IPS-15b (cell line): ENCODE data around the gene TESK1.
"Not testable (repeated sequence)": the region's sequence is repeated elsewhere in the genome, so short reads cannot be mapped to it uniquely, and the experiment has no call there.

Source experiments
- H3K27me3 ChIP-seq: one replicate; pipeline ENCODE4 v1.6.1; 2013; ENCODE audit warnings: low read length; ENCODE audit not compliant: control insufficient read depth, insufficient read depth
- H3K36me3 ChIP-seq: one replicate; pipeline ENCODE4 v1.6.1; 2013; ENCODE audit warnings: low read length; ENCODE audit not compliant: control insufficient read depth, insufficient read depth
- H3K4me1 ChIP-seq: one replicate; pipeline ENCODE4 v1.6.1; 2013; ENCODE audit warnings: mild to moderate bottlenecking, low read length; ENCODE audit not compliant: control insufficient read depth, insufficient read depth
- H3K4me3 ChIP-seq: one replicate; pipeline ENCODE4 v1.5.1; 2013; ENCODE audit warnings: low read depth, low read length
- H3K9ac ChIP-seq: one replicate; pipeline ENCODE4 v1.6.1; 2013; ENCODE audit warnings: low read depth, mild to moderate bottlenecking, low read length
- H3K9me3 ChIP-seq: one replicate; pipeline ENCODE4 v1.6.1; 2013; ENCODE audit warnings: mild to moderate bottlenecking, low read length; ENCODE audit not compliant: control insufficient read depth, insufficient read depth

TESK1 gene

DNA sequence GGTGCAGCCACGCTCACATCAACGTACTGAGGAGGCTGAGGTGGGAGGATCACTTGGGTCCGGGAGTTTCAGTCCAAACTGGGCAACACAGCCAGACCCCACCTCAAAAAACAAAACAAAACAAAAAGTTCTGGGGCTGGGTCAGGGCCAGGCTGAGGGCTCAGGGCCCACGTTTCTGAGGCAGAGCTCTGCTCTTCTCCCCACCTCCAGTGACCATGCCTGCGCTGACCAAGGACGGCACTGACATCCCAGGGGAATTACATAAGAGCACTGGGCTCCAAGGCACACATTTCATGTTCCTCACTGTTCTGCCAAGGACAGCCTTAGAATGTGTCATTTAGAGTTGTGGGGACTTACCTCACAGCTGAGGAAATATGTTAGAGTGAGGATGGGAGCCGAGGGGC is 40.4 kb upstream of the TESK1 start:
- H3K9ac ChIP-seq, result no peak overlapping the region
- H3K4me3 ChIP-seq, result no peak overlapping the region
- no peaks in the 10 kb centered on the region for H3K9me3 ChIP-seq
- H3K36me3 ChIP-seq, result peaks cover 6% of the 10 kb centered on the region
- no peaks in the 10 kb centered on the region for H3K27me3 ChIP-seq
- H3K4me1 ChIP-seq, result no peaks in the 10 kb centered on the region

DNA sequence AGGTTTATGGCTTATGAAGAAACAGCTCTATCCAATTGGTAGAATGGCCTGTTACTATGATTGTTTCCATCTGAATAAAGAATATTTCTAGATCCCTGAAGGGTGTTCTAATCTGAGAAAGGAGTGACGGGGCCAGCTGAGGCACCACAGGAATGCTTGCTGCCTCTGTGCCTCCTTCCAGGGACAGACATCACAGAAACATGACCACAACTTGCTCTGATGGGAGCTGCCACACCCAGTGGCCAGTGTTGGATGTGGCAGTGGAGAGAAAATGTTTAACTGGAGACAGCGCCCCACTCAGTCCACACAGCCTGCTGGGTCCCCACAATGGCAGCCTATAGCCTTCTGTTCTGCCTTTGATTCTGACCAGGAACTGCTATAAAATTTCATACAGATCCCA is 38.6 kb upstream of the TESK1 start:
- peaks cover 3% of the 10 kb centered on the region for H3K36me3 ChIP-seq
- no peaks in the 10 kb centered on the region for H3K9me3 ChIP-seq
- H3K4me1 ChIP-seq, result no peaks in the 10 kb centered on the region
- H3K4me3 ChIP-seq, result no peak overlapping the region
- H3K27me3 ChIP-seq, result no peaks in the 10 kb centered on the region
- H3K9ac ChIP-seq, result no peak overlapping the region

DNA sequence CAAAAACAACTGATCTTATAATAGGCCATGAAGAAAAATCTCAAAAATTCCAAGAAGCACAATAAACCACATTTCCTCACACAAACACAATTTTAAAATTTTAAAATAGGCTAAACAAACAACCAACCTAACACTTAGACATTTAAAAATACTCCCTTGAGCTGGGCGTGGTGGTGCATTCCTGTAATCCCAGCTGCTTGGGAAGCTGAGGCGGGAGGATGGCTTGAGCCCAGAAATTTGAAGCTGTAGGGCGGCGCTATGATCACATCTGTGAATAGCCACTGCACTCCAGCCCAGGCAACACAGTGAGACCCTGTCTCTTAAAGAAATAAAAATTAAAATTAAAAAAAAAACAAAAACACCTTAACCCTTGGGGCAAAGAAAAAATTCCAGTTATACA is 36.9 kb upstream of the TESK1 start:
- Histone ChIP-seq H3K36me3 (no peaks in the 10 kb centered on the region), H3K4me1 (no peaks in the 10 kb centered on the region), H3K9ac (no peak overlapping the region), H3K27me3 (no peaks in the 10 kb centered on the region), H3K4me3 (no peak overlapping the region), H3K9me3 (no peaks in the 10 kb centered on the region)

DNA sequence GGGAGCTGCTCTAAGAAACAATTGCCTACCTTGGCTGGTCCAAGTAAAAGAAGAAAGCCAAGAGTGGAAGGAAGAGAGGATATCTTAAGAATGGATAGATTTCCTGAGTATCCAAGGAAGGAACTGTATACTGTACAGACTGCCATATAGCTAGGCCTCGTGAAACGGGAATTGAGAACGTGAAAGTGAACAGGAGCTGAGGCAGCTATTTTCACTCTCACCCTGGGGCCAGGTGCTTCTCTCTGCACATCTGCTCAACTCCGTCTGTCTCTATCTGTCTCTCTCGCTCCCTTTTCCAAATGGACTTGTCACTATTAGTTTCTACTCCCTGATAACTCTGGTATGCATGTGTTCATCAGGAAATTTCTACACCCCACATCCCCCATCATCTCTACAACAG is 35.9 kb upstream of the TESK1 start:
- Histone ChIP-seq H3K9ac (no peak overlapping the region), H3K27me3 (no peaks in the 10 kb centered on the region), H3K4me3 (no peak overlapping the region), H3K36me3 (no peaks in the 10 kb centered on the region), H3K4me1 (no peaks in the 10 kb centered on the region), H3K9me3 (no peaks in the 10 kb centered on the region)

DNA sequence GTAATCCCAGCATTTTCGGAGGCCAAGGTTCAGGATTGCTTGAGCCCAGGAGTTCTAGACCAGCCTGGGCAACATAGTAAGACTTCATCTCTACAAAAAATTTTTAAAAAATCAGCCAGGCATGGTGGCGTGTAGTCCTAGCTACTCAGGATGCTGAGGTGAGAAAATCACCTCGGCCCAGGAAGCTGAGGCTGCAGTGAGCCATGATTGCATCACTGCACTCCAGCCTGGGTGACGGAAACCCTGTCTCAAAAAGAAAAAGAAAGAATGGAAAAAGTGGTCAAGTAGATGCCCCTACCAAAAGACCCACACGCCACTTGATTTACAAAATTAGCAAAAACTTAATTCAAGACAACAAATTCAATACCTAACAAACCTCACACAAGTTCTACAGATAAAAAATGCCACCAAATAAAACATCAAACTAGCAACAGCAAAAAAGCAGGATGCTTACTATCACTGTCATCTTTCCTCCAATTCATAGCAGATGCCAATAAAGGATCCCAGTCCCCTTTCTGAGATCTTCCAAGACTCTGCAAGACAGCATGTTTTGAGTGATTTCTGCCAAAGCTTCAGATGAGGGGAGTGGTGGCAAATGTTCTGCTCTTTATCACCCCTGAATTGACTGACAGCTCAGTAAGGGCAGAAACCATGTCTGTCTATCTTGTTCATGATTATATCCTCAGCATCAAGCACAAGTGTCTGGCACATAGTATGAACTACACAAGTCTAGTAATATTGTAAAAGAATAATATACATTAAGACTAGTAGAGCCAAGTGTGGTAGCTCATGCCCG is 34.2 kb upstream of the TESK1 start:
- no peaks in the 10 kb centered on the region for H3K27me3 ChIP-seq
- H3K9me3 ChIP-seq, result no peaks in the 10 kb centered on the region
- no peak overlapping the region for H3K9ac ChIP-seq
- H3K4me3 ChIP-seq, result no peak overlapping the region
- no peaks in the 10 kb centered on the region for H3K36me3 ChIP-seq
- H3K4me1 ChIP-seq, result no peaks in the 10 kb centered on the region

DNA sequence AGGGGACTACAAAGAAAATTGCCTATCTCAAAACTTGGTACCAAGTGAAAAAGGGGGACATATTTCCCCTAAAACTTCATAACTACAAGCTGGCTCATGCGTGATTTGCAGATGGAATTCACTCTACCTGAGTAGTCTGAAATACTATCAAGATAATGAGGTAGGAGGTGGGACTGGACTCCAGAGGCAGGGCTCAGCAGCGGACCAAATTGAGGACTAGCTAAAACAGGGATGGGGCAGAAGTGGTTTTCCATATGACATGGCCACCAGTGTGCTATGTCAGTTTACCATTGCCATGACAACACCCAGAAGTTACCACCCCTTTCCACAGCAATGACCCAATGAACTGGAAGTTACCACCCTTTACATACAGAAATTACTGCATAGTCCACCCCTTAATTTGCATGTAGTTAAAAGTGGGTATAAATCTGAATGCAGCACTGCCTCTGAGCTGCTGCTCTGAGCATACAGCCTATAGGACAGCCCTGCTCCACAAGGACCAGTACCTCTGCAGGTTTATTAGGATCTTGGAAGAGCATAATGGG is 30.4 kb upstream of the TESK1 start:
- no peaks in the 10 kb centered on the region for H3K36me3 ChIP-seq
- H3K27me3 ChIP-seq, result no peaks in the 10 kb centered on the region
- H3K4me3 ChIP-seq, result no peak overlapping the region
- H3K9me3 ChIP-seq, result no peaks in the 10 kb centered on the region
- H3K9ac ChIP-seq, result no peak overlapping the region
- no peaks in the 10 kb centered on the region for H3K4me1 ChIP-seq

DNA sequence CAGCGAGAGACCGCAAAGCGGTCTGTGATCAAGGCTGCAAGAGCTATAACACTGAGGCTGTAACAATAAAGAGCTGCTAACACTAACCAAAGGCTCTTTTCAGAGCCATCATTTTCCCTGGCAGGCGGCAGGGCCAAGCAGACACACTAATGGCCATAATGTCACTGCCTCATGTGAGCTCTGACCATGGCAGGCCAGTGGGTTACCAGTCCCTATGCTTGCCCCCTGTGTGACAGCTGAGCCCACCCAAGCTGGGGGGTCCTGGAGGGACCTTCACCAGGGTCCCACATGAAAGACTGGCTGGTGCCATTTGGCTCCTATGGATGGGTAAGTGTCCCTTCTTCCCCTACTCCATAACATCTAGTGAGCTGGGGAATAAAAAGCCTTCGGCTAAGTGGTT is 29.6 kb upstream of the TESK1 start:
- H3K9me3 ChIP-seq, result no peaks in the 10 kb centered on the region
- H3K36me3 ChIP-seq, result no peaks in the 10 kb centered on the region
- H3K9ac ChIP-seq, result no peak overlapping the region
- H3K4me3 ChIP-seq, result no peak overlapping the region
- H3K4me1 ChIP-seq, result no peaks in the 10 kb centered on the region
- H3K27me3 ChIP-seq, result no peaks in the 10 kb centered on the region

DNA sequence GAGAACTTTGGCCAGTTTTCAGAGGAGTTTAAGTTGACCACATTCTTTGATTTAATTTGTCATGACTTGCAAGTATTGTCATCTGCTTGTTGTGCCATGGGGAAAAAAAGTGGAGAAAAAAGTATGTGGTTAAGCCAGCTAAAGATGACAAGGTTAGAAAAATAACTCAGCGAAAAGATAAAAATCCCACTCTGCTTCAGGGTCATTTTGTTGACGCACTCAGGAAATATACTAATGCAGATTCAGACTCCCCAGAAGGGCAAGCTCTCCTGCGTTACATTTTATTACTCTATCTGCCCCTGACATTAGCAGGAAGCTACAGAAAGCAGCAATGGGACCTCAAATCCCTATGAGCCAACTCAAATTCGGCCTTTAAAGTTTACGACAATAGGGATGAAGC is 27.6 kb upstream of the TESK1 start:
- no peak overlapping the region for H3K4me3 ChIP-seq
- peaks cover 2% of the 10 kb centered on the region for H3K36me3 ChIP-seq
- no peaks in the 10 kb centered on the region for H3K4me1 ChIP-seq
- no peaks in the 10 kb centered on the region for H3K27me3 ChIP-seq
- no peak overlapping the region for H3K9ac ChIP-seq
- H3K9me3 ChIP-seq, result no peaks in the 10 kb centered on the region

DNA sequence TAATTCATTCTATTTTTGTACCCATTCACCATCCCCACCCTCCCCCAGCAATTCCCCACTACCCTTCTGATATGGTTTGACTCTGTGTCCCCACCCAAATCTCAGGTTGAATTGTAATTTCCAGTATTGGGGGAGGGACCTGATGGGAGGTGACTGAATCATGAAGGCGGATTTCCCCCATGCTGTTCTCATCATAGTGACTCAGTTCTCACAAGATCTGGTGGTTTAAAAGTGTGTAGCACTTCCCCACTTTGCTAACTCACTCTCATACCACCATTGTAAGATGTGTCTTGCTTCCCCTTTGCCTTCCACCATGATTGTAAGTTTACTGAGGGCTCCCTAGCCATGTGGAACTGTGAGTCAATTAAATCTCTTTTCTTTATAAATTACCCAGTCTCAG is 25.9 kb upstream of the TESK1 start:
- peaks cover 2% of the 10 kb centered on the region for H3K36me3 ChIP-seq

DNA sequence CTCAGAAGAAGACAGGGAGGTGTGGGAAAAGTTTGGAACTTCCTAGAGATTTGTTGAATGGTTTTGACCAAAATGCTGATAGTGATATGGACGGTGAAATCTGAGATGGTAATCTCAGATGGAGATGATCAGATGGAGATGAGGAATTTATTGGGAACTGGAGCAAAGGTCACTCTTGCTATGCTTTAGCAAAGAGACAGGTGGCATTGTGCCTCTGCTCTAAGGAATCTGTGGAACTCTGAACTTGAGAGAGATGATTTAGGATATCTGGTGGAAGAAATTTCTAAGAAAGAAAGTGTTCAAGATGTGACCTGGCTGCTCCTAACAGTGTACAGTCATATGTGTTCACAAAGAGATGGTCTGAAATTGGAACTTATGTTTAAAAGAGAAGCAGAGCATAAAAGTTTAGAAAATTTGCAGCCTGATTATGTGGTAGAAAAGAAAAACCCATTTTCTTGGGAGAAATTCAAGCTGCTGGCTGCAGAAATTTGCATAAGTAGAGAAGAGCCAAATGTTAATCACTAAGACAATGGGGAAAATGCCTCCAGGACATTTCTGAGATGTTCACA is 25.3 kb upstream of the TESK1 start:
- not testable (repeated sequence) for H3K4me1 ChIP-seq, H3K36me3 ChIP-seq, H3K9me3 ChIP-seq, H3K27me3 ChIP-seq, H3K9ac ChIP-seq, H3K4me3 ChIP-seq

More for the DNA sequence above, 25.9 kb upstream of the TESK1 start:
- no peak overlapping the region for H3K9ac ChIP-seq
- no peaks in the 10 kb centered on the region for H3K9me3 ChIP-seq
- H3K4me3 ChIP-seq, result no peak overlapping the region
- no peaks in the 10 kb centered on the region for H3K27me3 ChIP-seq
- no peaks in the 10 kb centered on the region for H3K4me1 ChIP-seq

DNA sequence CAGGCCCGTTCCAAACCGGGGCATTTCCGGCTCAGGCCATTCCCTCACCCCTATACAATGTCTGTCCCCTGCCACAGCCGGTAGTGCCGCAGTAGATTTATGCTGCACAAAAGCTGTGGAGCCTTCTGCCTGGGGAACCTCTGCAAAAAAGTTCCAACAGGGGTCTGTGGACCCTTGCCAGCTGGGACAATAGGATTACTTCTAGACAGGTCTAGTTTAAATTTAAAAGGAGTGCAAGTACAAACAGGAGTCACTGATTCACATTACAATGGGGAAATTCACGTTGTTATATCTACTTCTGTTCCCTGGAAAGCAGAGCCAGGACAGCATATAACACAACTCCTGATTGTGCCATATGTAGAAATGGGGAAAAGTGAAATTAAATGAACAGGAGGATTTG is 21.5 kb upstream of the TESK1 start:
- H3K4me3 ChIP-seq, H3K36me3 ChIP-seq, H3K9me3 ChIP-seq, H3K4me1 ChIP-seq, H3K9ac ChIP-seq, H3K27me3 ChIP-seq: not testable (repeated sequence)

DNA sequence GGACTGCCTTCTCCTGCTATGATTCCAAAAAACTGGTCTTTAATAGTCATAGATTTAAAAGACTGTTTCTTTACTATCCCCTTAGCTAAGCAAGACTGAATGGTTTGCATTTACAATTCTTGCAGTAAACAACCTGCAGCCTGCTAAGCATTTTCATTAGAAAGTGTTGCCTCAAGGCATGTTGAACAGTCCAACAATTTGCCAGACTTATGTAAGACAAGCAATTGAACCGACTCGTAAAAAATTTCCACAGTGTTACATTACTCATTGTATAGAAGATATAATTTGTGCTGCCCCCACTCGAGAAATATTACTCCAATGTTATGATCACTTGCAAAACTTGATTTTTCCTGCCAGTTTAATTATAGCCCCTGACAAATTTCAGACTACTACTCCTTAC is 20.4 kb upstream of the TESK1 start:
- not testable (repeated sequence) for H3K27me3 ChIP-seq, H3K36me3 ChIP-seq, H3K9me3 ChIP-seq, H3K9ac ChIP-seq, H3K4me1 ChIP-seq, H3K4me3 ChIP-seq
